Natural killer cell (primary cell): ENCODE results near the gene RC3H1. TPM values are rescaled to one million over a fixed set of nuclear protein-coding genes. Genes with fewer than 3 reads are reported as not detected.

Source experiments
- ATAC-seq, 3 donors: fragments of 150-1000 bp in 2 of 3; fragments of 200-7000 bp in 1 of 3; cut with Tn5 transposase; 1 replicate in 1 of 3; 2 replicates in 2 of 3; pipeline ENCODE4 v1.10.0; 2021; ENCODE audit warnings: mild to moderate bottlenecking in 2 of 3, moderate library complexity in 2 of 3
- DNase-seq, 2 donors: peaks; one replicate each; pipeline versions ENCODE4 v3.0.0 to v3.0.0-alpha.2; 2013 to 2021; ENCODE audit warnings: mixed read lengths in 1 of 2
- H3K27ac ChIP-seq: one replicate; pipeline ENCODE4 v1.5.1; 2013; ENCODE audit warnings: mild to moderate bottlenecking, low read length
- H3K27me3 ChIP-seq: one replicate; pipeline ENCODE4 v1.6.1; 2013; ENCODE audit warnings: low read length; ENCODE audit not compliant: control insufficient read depth, insufficient read depth
- H3K36me3 ChIP-seq: one replicate; pipeline ENCODE4 v1.6.1; 2013; ENCODE audit warnings: low read length; ENCODE audit not compliant: control insufficient read depth, insufficient read depth
- H3K4me1 ChIP-seq: one replicate; pipeline ENCODE4 v1.6.1; 2013; ENCODE audit warnings: low read length; ENCODE audit not compliant: control insufficient read depth, insufficient read depth
- H3K4me3 ChIP-seq: one replicate; pipeline ENCODE4 v1.5.1; 2013; ENCODE audit warnings: low read length
- H3K9me3 ChIP-seq: one replicate; pipeline ENCODE4 v1.6.1; 2013; ENCODE audit warnings: low read length; ENCODE audit not compliant: control insufficient read depth, insufficient read depth
- H3K27ac Mint-ChIP-seq, 2 donors: one replicate each; pipeline ENCODE4 v1.8.0; 2022; ENCODE audit warnings: mild to moderate bottlenecking in 2 of 2, mixed read lengths in 2 of 2, moderate library complexity in 1 of 2
- H3K27me3 Mint-ChIP-seq, 2 donors: one replicate each; pipeline ENCODE4 v1.8.0; 2022; ENCODE audit warnings: low read depth in 2 of 2, mixed read lengths in 2 of 2
- H3K36me3 Mint-ChIP-seq: one replicate; pipeline ENCODE4 v1.8.0; 2022; ENCODE audit warnings: mixed read lengths
- H3K4me1 Mint-ChIP-seq, 2 donors: one replicate each; pipeline ENCODE4 v1.8.0; 2022; ENCODE audit warnings: mixed read lengths in 2 of 2
- H3K4me3 Mint-ChIP-seq: one replicate; pipeline ENCODE4 v1.8.0; 2022; ENCODE audit warnings: mild to moderate bottlenecking, moderate library complexity, mixed read lengths
- H3K9me3 Mint-ChIP-seq, 2 donors: one replicate each; pipeline ENCODE4 v1.8.0; 2022; ENCODE audit warnings: mixed read lengths in 2 of 2
- WGBS: methylation state at CpG from one replicate; pipeline ENCODE4 v1.1.7; 2013; ENCODE audit warnings: missing lambda C conversion rate; ENCODE audit not compliant: insufficient coverage; 5-methylcytosine and 5-hydroxymethylcytosine counted together
- intact Hi-C: fragments of 100-400 bp; cut with micrococcal nuclease; formaldehyde crosslinking; loops from one replicate; pipeline ENCODE4 v1.14.2; 2022
- total RNA-seq, 4 donors: library from RNA; stranded (reverse); fragments of 120-200 nt in 1 of 4; gene quantifications; one replicate each; pipeline versions ENCODE4 v1.2.3 to v1.2.4, GENCODE V29; 2013 to 2022
- TF ChIP-seq, protein P1 (sequence below): fragments of 200-600 bp; IDR thresholded peaks from one replicate; pipeline ENCODE4 v1.8.0; 2022; ENCODE audit warnings: antibody characterized with exemption

The RC3H1 gene
- total RNA-seq, 3 donors from 2014 or later (not counting 1 experiment from before 2014, with no cell fraction given): 67.8 to 82.1 (median 78.9) TPM

DNA sequence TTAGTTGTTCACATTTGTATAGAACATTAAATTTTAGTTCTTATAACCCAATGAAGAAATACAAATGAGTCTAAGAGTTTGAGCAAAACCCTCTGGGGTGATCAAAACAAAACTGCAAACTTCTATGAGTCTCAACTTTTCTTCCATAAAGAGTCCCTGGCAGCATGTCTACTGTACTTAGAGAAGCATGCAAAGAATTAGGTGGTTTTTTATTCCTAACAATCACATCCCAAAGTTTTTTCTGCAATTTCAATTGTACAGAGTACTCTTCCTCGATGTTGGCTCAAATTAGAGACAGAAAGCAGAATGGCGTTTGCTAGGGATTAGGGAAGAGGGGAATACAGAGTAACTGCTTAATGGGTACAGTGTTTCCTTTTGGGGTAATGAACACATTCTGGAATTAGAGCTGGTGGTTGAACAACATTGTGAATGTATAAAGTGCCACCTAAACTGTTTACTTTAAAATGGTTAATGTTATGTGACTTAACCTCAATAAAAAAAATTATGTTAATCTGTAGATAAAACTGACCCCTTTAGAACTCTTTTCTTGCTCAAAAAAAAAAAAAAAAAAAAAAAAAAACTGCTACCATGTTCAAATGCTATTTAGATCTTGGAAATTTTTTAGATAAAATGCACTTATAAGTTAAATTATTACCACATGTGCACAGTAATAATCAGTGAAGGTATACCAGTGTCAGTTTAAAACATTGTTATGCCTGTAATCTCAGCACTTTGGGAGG, 4.8 kb downstream of the RC3H1 start:
- peak overlapping the region in 1 of 2 donors; percentile 59 for H3K27ac Mint-ChIP-seq
- WGBS: 88% methylated on average over 2 of the region's 2 CpGs
- intact Hi-C loops: no loop called here
- no peak for DNase-seq
- peaks cover 16% of the 10 kb centered on the region for H3K4me1 ChIP-seq
- no peaks in the 10 kb centered on the region for H3K27me3 ChIP-seq
- TF ChIP-seq, protein P1, sequence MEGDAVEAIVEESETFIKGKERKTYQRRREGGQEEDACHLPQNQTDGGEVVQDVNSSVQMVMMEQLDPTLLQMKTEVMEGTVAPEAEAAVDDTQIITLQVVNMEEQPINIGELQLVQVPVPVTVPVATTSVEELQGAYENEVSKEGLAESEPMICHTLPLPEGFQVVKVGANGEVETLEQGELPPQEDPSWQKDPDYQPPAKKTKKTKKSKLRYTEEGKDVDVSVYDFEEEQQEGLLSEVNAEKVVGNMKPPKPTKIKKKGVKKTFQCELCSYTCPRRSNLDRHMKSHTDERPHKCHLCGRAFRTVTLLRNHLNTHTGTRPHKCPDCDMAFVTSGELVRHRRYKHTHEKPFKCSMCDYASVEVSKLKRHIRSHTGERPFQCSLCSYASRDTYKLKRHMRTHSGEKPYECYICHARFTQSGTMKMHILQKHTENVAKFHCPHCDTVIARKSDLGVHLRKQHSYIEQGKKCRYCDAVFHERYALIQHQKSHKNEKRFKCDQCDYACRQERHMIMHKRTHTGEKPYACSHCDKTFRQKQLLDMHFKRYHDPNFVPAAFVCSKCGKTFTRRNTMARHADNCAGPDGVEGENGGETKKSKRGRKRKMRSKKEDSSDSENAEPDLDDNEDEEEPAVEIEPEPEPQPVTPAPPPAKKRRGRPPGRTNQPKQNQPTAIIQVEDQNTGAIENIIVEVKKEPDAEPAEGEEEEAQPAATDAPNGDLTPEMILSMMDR: no peak
- no peaks in the 10 kb centered on the region for H3K9me3 ChIP-seq
- ATAC-seq: no peak
- H3K9me3 Mint-ChIP-seq: no peaks in the 10 kb centered on the region
- no peaks in the 10 kb centered on the region for H3K36me3 Mint-ChIP-seq
- no peak overlapping the region for H3K4me3 Mint-ChIP-seq
- peaks cover 62 to 73% of the 10 kb centered on the region in 2 donors for H3K4me1 Mint-ChIP-seq
- H3K36me3 ChIP-seq: peaks cover 6% of the 10 kb centered on the region
- no peak overlapping the region for H3K27ac ChIP-seq
- no peak overlapping the region for H3K4me3 ChIP-seq
- H3K27me3 Mint-ChIP-seq: no peaks in the 10 kb centered on the region

- 82% methylated on average over 1 of the region's 3 CpGs for WGBS
- ATAC-seq: peak in 1 of 3 donors; percentile 18
- Histone ChIP-seq H3K9me3 (no peaks in the 10 kb centered on the region), H3K27me3 (no peaks in the 10 kb centered on the region), H3K4me1 (peaks cover 17% of the 10 kb centered on the region), H3K36me3 (no peaks in the 10 kb centered on the region), H3K4me3 (no peak overlapping the region), H3K27ac (no peak overlapping the region)
- TF ChIP-seq, protein P1: no peak
- Mint-ChIP-seq H3K9me3 (no peaks in the 10 kb centered on the region), H3K27ac (peak overlapping the region; percentile 27 to 63), H3K4me1 (peaks cover 64 to 72% of the 10 kb centered on the region in 2 donors), H3K27me3 (no peaks in the 10 kb centered on the region), H3K4me3 (no peak overlapping the region), H3K36me3 (no peaks in the 10 kb centered on the region)
- DNase-seq: no peak
- intact Hi-C loops: no loop called here
Measured at GRCh38 chr1:174013864-174014418, 8.2 kb downstream of the RC3H1 start.

DNA sequence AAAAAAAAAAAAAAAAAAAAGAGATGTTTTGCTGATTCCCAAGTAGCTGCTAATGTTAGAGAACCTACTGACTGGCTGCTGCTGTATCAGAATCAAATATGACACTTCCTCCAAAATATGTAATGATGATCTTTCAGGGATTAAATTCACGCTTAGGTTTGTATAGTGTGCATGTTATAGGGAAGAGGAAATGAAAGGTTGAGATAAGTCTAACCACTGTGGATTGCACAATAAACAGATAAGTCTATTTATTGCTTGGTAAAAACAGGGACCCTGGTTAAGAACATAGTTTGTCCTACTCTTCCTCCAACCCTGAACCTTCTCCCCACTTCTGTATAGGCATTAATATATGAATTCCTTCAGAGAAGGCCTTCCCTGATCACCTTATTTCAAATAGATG, 13.2 kb downstream of the RC3H1 start:
- peak; percentile 46 to 60 (median 57) for ATAC-seq

More for the DNA sequence above, 13.2 kb downstream of the RC3H1 start:
- H3K9me3 Mint-ChIP-seq: no peaks in the 10 kb centered on the region
- intact Hi-C loops: no loop called here
- peaks cover 4% of the 10 kb centered on the region for H3K36me3 ChIP-seq
- H3K27me3 ChIP-seq: no peaks in the 10 kb centered on the region
- peaks cover 18% of the 10 kb centered on the region for H3K4me1 ChIP-seq
- peaks cover 57 to 75% of the 10 kb centered on the region in 2 donors for H3K4me1 Mint-ChIP-seq
- H3K4me3 ChIP-seq: no peak overlapping the region
- no peaks in the 10 kb centered on the region for H3K9me3 ChIP-seq
- no CpG with 5 or more reads among the region's 1 CpG for WGBS
- H3K36me3 Mint-ChIP-seq: no peaks in the 10 kb centered on the region
- H3K27ac ChIP-seq: no peak overlapping the region
- H3K27ac Mint-ChIP-seq: peak overlapping the region; percentile 17 to 64
- no peak for DNase-seq
- H3K4me3 Mint-ChIP-seq: peak overlapping the region; percentile 6
- TF ChIP-seq, protein P1: no peak
- H3K27me3 Mint-ChIP-seq: no peaks in the 10 kb centered on the region
